ENCODE measurements around the gene ZBTB32.

The ZBTB32 gene

GRCh38 chr19:35663981-35664380 lies 40.4 kb upstream of the ZBTB32 start:
- no peaks in the 10 kb centered on the region for H3K27me3 ChIP-seq (ENCODE audit: insufficient read depth, low read length, poor library complexity)
- H3K9ac ChIP-seq (ENCODE audit: low read length), result no peak overlapping the region
- H3K4me2 ChIP-seq (ENCODE audit: low read length), result no peak overlapping the region
- H3K4me1 ChIP-seq (ENCODE audit: control insufficient read depth, low read depth, low read length), result no peaks in the 10 kb centered on the region
- no peak for DNase-seq
- H3K18ac ChIP-seq (ENCODE audit: low read length), result no peak overlapping the region
- H3K27ac ChIP-seq (ENCODE audit: low read depth, low read length), result no peak overlapping the region
- no peak overlapping the region for H3K23ac ChIP-seq (ENCODE audit: low read length)
- no peak overlapping the region for H2BK15ac ChIP-seq (replicated peaks; ENCODE audit: low read depth)
- peaks cover 2% of the 10 kb centered on the region for H3K36me3 ChIP-seq (ENCODE audit: control insufficient read depth, insufficient read depth, low read length)
- H3K79me1 ChIP-seq (ENCODE audit: low read length), result no peaks in the 10 kb centered on the region
- no peak overlapping the region for H2BK120ac ChIP-seq (ENCODE audit: low read depth, low read length)
- H3K79me2 ChIP-seq (ENCODE audit: control insufficient read depth, insufficient read depth, low read length), result no peaks in the 10 kb centered on the region
- no peak overlapping the region for H3K56ac ChIP-seq (ENCODE audit: low read length)
- H4K8ac ChIP-seq (ENCODE audit: low read depth, low read length), result no peak overlapping the region
- no CpG with 5 or more reads among the region's 3 CpGs for WGBS (ENCODE audit: extremely low coverage, insufficient coverage, low lambda C conversion rate)
- no peak overlapping the region for H4K5ac ChIP-seq (ENCODE audit: low read length)
- H3K4me3 ChIP-seq (ENCODE audit: low read length), result no peak overlapping the region
- H3K4ac ChIP-seq (ENCODE audit: low read depth, low read length), result no peak overlapping the region
- H2AK5ac ChIP-seq (ENCODE audit: low read length), result no peak overlapping the region
- H2BK5ac ChIP-seq (ENCODE audit: low read length), result no peak overlapping the region

GRCh38 chr19:35665157-35665556 lies 39.2 kb upstream of the ZBTB32 start:
- H3K27me3 ChIP-seq (ENCODE audit: insufficient read depth, low read length, poor library complexity), result no peaks in the 10 kb centered on the region
- H3K4ac ChIP-seq (ENCODE audit: low read depth, low read length), result no peak overlapping the region
- no peak overlapping the region for H3K4me3 ChIP-seq (ENCODE audit: low read length)
- no peak overlapping the region for H2BK15ac ChIP-seq (replicated peaks; ENCODE audit: low read depth)
- no peak overlapping the region for H3K18ac ChIP-seq (ENCODE audit: low read length)
- no peak overlapping the region for H3K27ac ChIP-seq (ENCODE audit: low read depth, low read length)
- no peaks in the 10 kb centered on the region for H3K79me2 ChIP-seq (ENCODE audit: control insufficient read depth, insufficient read depth, low read length)
- H3K4me2 ChIP-seq (ENCODE audit: low read length), result no peak overlapping the region
- no peak overlapping the region for H4K8ac ChIP-seq (ENCODE audit: low read depth, low read length)
- H3K23ac ChIP-seq (ENCODE audit: low read length), result no peak overlapping the region
- H3K79me1 ChIP-seq (ENCODE audit: low read length), result no peaks in the 10 kb centered on the region
- no peak overlapping the region for H2BK5ac ChIP-seq (ENCODE audit: low read length)
- no peak overlapping the region for H3K56ac ChIP-seq (ENCODE audit: low read length)
- WGBS (ENCODE audit: extremely low coverage, insufficient coverage, low lambda C conversion rate), result no CpG with 5 or more reads among the region's 24 CpGs
- no peaks in the 10 kb centered on the region for H3K4me1 ChIP-seq (ENCODE audit: control insufficient read depth, low read depth, low read length)
- no peak overlapping the region for H4K5ac ChIP-seq (ENCODE audit: low read length)
- no peak overlapping the region for H2AK5ac ChIP-seq (ENCODE audit: low read length)
- DNase-seq, result no peak
- no peak overlapping the region for H3K9ac ChIP-seq (ENCODE audit: low read length)
- H2BK120ac ChIP-seq (ENCODE audit: low read depth, low read length), result no peak overlapping the region
- H3K36me3 ChIP-seq (ENCODE audit: control insufficient read depth, insufficient read depth, low read length), result no peaks in the 10 kb centered on the region

- H3K23ac ChIP-seq (ENCODE audit: low read length), result no peak overlapping the region
- DNase-seq, result no peak
- WGBS (ENCODE audit: extremely low coverage, insufficient coverage, low lambda C conversion rate), result no CpG with 5 or more reads among the region's 7 CpGs
Measured at GRCh38 chr19:35665604-35666003, 38.8 kb upstream of the ZBTB32 start.

DNA sequence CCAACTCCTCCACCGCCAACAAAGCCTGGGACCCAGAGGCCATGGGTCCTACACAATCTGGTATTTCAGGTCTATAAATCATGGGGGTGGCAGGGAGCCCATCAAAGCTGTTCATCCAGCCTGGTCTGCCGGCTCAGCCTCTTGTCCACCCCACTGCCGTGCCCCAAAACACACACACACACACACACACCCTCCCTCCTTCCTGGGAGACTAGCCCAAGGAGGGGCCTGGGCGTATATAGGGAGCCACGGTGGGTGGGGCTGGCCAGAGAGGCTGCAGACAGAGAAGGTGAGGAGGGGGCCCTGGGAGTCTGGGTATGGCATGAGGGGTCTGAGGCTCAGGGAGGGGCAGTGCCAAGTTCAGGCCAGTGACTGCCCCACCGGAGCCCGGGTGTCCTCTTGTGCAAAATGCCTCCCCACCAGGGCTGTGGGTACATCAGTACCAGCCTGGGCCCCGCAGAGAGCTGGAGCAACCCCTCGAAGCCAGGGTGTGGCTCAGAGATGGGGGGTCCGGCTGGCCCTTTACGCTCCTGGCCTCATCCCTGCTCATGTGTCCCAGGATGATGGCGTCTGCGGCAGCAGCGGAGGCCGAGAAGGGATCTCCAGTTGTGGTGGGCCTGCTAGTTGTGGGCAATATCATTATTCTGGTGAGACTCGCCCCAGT lies 38.0 kb upstream of the ZBTB32 start, which contains the start of gene UPK1A:
Gene UPK1A (plus strand): TSS at position 267 of the 663 bp plus-strand sequence. CDS start 296 bp downstream, at position 563.
- Histone ChIP-seq H3K4me1 (ENCODE audit: control insufficient read depth, low read depth, low read length) (no peaks in the 10 kb centered on the region), H3K79me2 (ENCODE audit: control insufficient read depth, insufficient read depth, low read length) (no peaks in the 10 kb centered on the region), H2BK5ac (ENCODE audit: low read length) (no peak within 1 kb of the TSS), H3K27ac (ENCODE audit: low read depth, low read length) (no peak within 1 kb of the TSS), H4K8ac (ENCODE audit: low read depth, low read length) (no peak within 1 kb of the TSS), H4K5ac (ENCODE audit: low read length) (no peak within 1 kb of the TSS), H2BK120ac (ENCODE audit: low read depth, low read length) (no peak within 1 kb of the TSS), H2AK5ac (ENCODE audit: low read length) (no peak within 1 kb of the TSS), H3K36me3 (ENCODE audit: control insufficient read depth, insufficient read depth, low read length) (no peaks in the 10 kb centered on the region), H3K27me3 (ENCODE audit: insufficient read depth, low read length, poor library complexity) (no peaks in the 10 kb centered on the region), H3K18ac (ENCODE audit: low read length) (no peak within 1 kb of the TSS), H3K79me1 (ENCODE audit: low read length) (no peaks in the 10 kb centered on the region), H3K4me3 (ENCODE audit: low read length) (no peak within 1 kb of the TSS), H3K4me2 (ENCODE audit: low read length) (no peak within 1 kb of the TSS), H3K56ac (ENCODE audit: low read length) (no peak within 1 kb of the TSS), H3K23ac (ENCODE audit: low read length) (no peak within 1 kb of the TSS), H3K4ac (ENCODE audit: low read depth, low read length) (no peak within 1 kb of the TSS), H2BK15ac (replicated peaks; ENCODE audit: low read depth) (no peak within 1 kb of the TSS), H3K9ac (ENCODE audit: low read length) (no peak within 1 kb of the TSS)
- WGBS (ENCODE audit: extremely low coverage, insufficient coverage, low lambda C conversion rate), result no CpG with 5 or more reads among the region's 16 CpGs
- no peak for DNase-seq

More at GRCh38 chr19:35665604-35666003, 38.8 kb upstream of the ZBTB32 start:
- Histone ChIP-seq H3K9ac (ENCODE audit: low read length) (no peak overlapping the region), H3K36me3 (ENCODE audit: control insufficient read depth, insufficient read depth, low read length) (no peaks in the 10 kb centered on the region), H3K27ac (ENCODE audit: low read depth, low read length) (no peak overlapping the region), H3K4me1 (ENCODE audit: control insufficient read depth, low read depth, low read length) (no peaks in the 10 kb centered on the region), H2BK120ac (ENCODE audit: low read depth, low read length) (no peak overlapping the region), H2AK5ac (ENCODE audit: low read length) (no peak overlapping the region), H3K56ac (ENCODE audit: low read length) (no peak overlapping the region), H3K18ac (ENCODE audit: low read length) (no peak overlapping the region), H4K5ac (ENCODE audit: low read length) (no peak overlapping the region), H3K4me3 (ENCODE audit: low read length) (no peak overlapping the region), H3K4me2 (ENCODE audit: low read length) (no peak overlapping the region), H3K4ac (ENCODE audit: low read depth, low read length) (no peak overlapping the region), H3K79me1 (ENCODE audit: low read length) (no peaks in the 10 kb centered on the region), H2BK5ac (ENCODE audit: low read length) (no peak overlapping the region), H3K79me2 (ENCODE audit: control insufficient read depth, insufficient read depth, low read length) (no peaks in the 10 kb centered on the region), H3K27me3 (ENCODE audit: insufficient read depth, low read length, poor library complexity) (no peaks in the 10 kb centered on the region), H2BK15ac (replicated peaks; ENCODE audit: low read depth) (no peak overlapping the region), H4K8ac (ENCODE audit: low read depth, low read length) (no peak overlapping the region)

GRCh38 chr19:35669566-35669965 lies 34.8 kb upstream of the ZBTB32 start:
- no peak overlapping the region for H3K9ac ChIP-seq (ENCODE audit: low read length)
- H3K4ac ChIP-seq (ENCODE audit: low read depth, low read length), result no peak overlapping the region
- no CpG with 5 or more reads among the region's 6 CpGs for WGBS (ENCODE audit: extremely low coverage, insufficient coverage, low lambda C conversion rate)
- H3K4me2 ChIP-seq (ENCODE audit: low read length), result no peak overlapping the region
- no peak overlapping the region for H2AK5ac ChIP-seq (ENCODE audit: low read length)
- H3K23ac ChIP-seq (ENCODE audit: low read length), result no peak overlapping the region
- no peak overlapping the region for H2BK15ac ChIP-seq (replicated peaks; ENCODE audit: low read depth)
- H3K56ac ChIP-seq (ENCODE audit: low read length), result no peak overlapping the region
- no peak overlapping the region for H2BK120ac ChIP-seq (ENCODE audit: low read depth, low read length)
- H4K8ac ChIP-seq (ENCODE audit: low read depth, low read length), result no peak overlapping the region
- no peaks in the 10 kb centered on the region for H3K79me1 ChIP-seq (ENCODE audit: low read length)
- no peaks in the 10 kb centered on the region for H3K27me3 ChIP-seq (ENCODE audit: insufficient read depth, low read length, poor library complexity)
- no peak overlapping the region for H4K5ac ChIP-seq (ENCODE audit: low read length)
- no peak for DNase-seq
- no peaks in the 10 kb centered on the region for H3K79me2 ChIP-seq (ENCODE audit: control insufficient read depth, insufficient read depth, low read length)
- H2BK5ac ChIP-seq (ENCODE audit: low read length), result no peak overlapping the region
- no peaks in the 10 kb centered on the region for H3K36me3 ChIP-seq (ENCODE audit: control insufficient read depth, insufficient read depth, low read length)
- no peak overlapping the region for H3K18ac ChIP-seq (ENCODE audit: low read length)
- no peaks in the 10 kb centered on the region for H3K4me1 ChIP-seq (ENCODE audit: control insufficient read depth, low read depth, low read length)
- no peak overlapping the region for H3K27ac ChIP-seq (ENCODE audit: low read depth, low read length)
- no peak overlapping the region for H3K4me3 ChIP-seq (ENCODE audit: low read length)

- H3K36me3 ChIP-seq (ENCODE audit: control insufficient read depth, insufficient read depth, low read length), result no peaks in the 10 kb centered on the region
- no peak overlapping the region for H3K9ac ChIP-seq (ENCODE audit: low read length)
- no peak overlapping the region for H2BK120ac ChIP-seq (ENCODE audit: low read depth, low read length)
- no peak overlapping the region for H3K56ac ChIP-seq (ENCODE audit: low read length)
- H3K18ac ChIP-seq (ENCODE audit: low read length), result no peak overlapping the region
- no peaks in the 10 kb centered on the region for H3K4me1 ChIP-seq (ENCODE audit: control insufficient read depth, low read depth, low read length)
- no peak overlapping the region for H2BK15ac ChIP-seq (replicated peaks; ENCODE audit: low read depth)
- no peaks in the 10 kb centered on the region for H3K79me1 ChIP-seq (ENCODE audit: low read length)
- H3K27ac ChIP-seq (ENCODE audit: low read depth, low read length), result no peak overlapping the region
- H3K79me2 ChIP-seq (ENCODE audit: control insufficient read depth, insufficient read depth, low read length), result no peaks in the 10 kb centered on the region
- no peak overlapping the region for H4K5ac ChIP-seq (ENCODE audit: low read length)
- H3K23ac ChIP-seq (ENCODE audit: low read length), result no peak overlapping the region
- no peaks in the 10 kb centered on the region for H3K27me3 ChIP-seq (ENCODE audit: insufficient read depth, low read length, poor library complexity)
- H4K8ac ChIP-seq (ENCODE audit: low read depth, low read length), result no peak overlapping the region
- no peak overlapping the region for H3K4me2 ChIP-seq (ENCODE audit: low read length)
- WGBS (ENCODE audit: extremely low coverage, insufficient coverage, low lambda C conversion rate), result no CpG with 5 or more reads among the region's 4 CpGs
- H3K4me3 ChIP-seq (ENCODE audit: low read length), result no peak overlapping the region
- DNase-seq, result no peak
- no peak overlapping the region for H2AK5ac ChIP-seq (ENCODE audit: low read length)
- no peak overlapping the region for H2BK5ac ChIP-seq (ENCODE audit: low read length)
- H3K4ac ChIP-seq (ENCODE audit: low read depth, low read length), result no peak overlapping the region
Measured at GRCh38 chr19:35669974-35670373, 34.4 kb upstream of the ZBTB32 start.

Data from mesendoderm (in vitro differentiated cells).